Measurements from ENCODE around the gene ANK3. TPM values are rescaled to one million over a fixed set of nuclear protein-coding genes. Genes with fewer than 3 reads are reported as not detected.

Gene ANK3
- polyA plus RNA-seq, 1 donor from 2014 or later: 114 TPM

GRCh38 chr10:60384708-60385398 lies 4.8 kb downstream of the ANK3 start:
- no peaks in the 10 kb centered on the region for H3K36me3 ChIP-seq (ENCODE audit: insufficient read depth, low read length)
- peaks cover 31% of the 10 kb centered on the region for H3K79me2 ChIP-seq (replicated peaks; ENCODE audit: insufficient read depth, low read length)
- H3K4me2 ChIP-seq (ENCODE audit: low read length): no peak overlapping the region
- H3K27me3 ChIP-seq (ENCODE audit: insufficient read depth, low read depth, low read length): no peaks in the 10 kb centered on the region
- H3K9me2 ChIP-seq (ENCODE audit: insufficient read depth, low read length): no peaks in the 10 kb centered on the region
- H3K4me3 ChIP-seq (ENCODE audit: low read length): no peak overlapping the region
- no peak overlapping the region for H2AFZ ChIP-seq (ENCODE audit: low read depth, low read length)
- H3F3A ChIP-seq (ENCODE audit: insufficient read depth, low read length, poor library complexity, severe bottlenecking): peaks cover 4% of the 10 kb centered on the region
- no peak overlapping the region for H3K27ac ChIP-seq (ENCODE audit: low read length)
- peaks cover 8% of the 10 kb centered on the region for H4K20me1 ChIP-seq (ENCODE audit: insufficient read depth)
- no peaks in the 10 kb centered on the region for H3K9me3 ChIP-seq (ENCODE audit: low read length)
- TF ChIP-seq EZH2 (IDR thresholded peaks at IDR 0.05; ENCODE audit: borderline replicate concordance, insufficient read depth, low read length, poor library complexity, severe bottlenecking) (no peak), CTCF (IDR thresholded peaks at IDR 0.05; ENCODE audit: poor library complexity, severe bottlenecking) (no peak), POLR2AphosphoS5 (IDR thresholded peaks at IDR 0.05) (no peak)
- TF ChIP-seq, protein P1, sequence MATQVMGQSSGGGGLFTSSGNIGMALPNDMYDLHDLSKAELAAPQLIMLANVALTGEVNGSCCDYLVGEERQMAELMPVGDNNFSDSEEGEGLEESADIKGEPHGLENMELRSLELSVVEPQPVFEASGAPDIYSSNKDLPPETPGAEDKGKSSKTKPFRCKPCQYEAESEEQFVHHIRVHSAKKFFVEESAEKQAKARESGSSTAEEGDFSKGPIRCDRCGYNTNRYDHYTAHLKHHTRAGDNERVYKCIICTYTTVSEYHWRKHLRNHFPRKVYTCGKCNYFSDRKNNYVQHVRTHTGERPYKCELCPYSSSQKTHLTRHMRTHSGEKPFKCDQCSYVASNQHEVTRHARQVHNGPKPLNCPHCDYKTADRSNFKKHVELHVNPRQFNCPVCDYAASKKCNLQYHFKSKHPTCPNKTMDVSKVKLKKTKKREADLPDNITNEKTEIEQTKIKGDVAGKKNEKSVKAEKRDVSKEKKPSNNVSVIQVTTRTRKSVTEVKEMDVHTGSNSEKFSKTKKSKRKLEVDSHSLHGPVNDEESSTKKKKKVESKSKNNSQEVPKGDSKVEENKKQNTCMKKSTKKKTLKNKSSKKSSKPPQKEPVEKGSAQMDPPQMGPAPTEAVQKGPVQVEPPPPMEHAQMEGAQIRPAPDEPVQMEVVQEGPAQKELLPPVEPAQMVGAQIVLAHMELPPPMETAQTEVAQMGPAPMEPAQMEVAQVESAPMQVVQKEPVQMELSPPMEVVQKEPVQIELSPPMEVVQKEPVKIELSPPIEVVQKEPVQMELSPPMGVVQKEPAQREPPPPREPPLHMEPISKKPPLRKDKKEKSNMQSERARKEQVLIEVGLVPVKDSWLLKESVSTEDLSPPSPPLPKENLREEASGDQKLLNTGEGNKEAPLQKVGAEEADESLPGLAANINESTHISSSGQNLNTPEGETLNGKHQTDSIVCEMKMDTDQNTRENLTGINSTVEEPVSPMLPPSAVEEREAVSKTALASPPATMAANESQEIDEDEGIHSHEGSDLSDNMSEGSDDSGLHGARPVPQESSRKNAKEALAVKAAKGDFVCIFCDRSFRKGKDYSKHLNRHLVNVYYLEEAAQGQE (IDR thresholded peaks at IDR 0.05; ENCODE audit: borderline replicate concordance): no peak
- no peak overlapping the region for H3K9ac ChIP-seq (ENCODE audit: low read length)

DNA sequence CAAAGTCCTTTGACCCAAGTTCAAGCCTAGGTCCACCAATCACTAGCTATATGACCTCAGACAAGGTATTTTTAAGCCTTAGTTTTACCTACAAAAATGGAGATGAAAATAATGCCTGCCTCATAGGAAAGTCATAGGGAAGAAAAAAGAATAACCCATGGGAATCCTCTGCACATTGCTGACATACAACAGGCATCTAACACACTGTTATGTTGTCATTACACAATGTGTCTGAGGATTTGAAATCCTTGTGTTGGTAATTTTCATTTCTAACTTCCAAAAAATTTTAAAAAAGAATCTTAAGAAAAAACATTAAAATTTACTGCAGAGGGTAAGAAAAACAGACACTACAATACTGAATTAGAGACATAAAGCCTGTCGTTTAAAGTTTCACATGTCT lies 5.7 kb downstream of the ANK3 start:
- H3K27me3 ChIP-seq (ENCODE audit: insufficient read depth, low read depth, low read length): no peaks in the 10 kb centered on the region
- no peak overlapping the region for H3K9ac ChIP-seq (ENCODE audit: low read length)
- H3K9me3 ChIP-seq (ENCODE audit: low read length): no peaks in the 10 kb centered on the region
- peaks cover 3% of the 10 kb centered on the region for H3F3A ChIP-seq (ENCODE audit: insufficient read depth, low read length, poor library complexity, severe bottlenecking)
- no peak overlapping the region for H3K27ac ChIP-seq (ENCODE audit: low read length)
- TF ChIP-seq TAF1 (IDR thresholded peaks at IDR 0.05; ENCODE audit: low read depth): no peak
- no peak for TF ChIP-seq SMC3 (conservative IDR thresholded peaks at IDR 0.05; ENCODE audit: poor library complexity)
- no peaks in the 10 kb centered on the region for H3K36me3 ChIP-seq (ENCODE audit: insufficient read depth, low read length)
- H3K9me2 ChIP-seq (ENCODE audit: insufficient read depth, low read length): no peaks in the 10 kb centered on the region
- no peak overlapping the region for H3K4me3 ChIP-seq (ENCODE audit: low read length)
- H4K20me1 ChIP-seq (ENCODE audit: insufficient read depth): peaks cover 8% of the 10 kb centered on the region
- no peak overlapping the region for H2AFZ ChIP-seq (ENCODE audit: low read depth, low read length)
- H3K79me2 ChIP-seq (replicated peaks; ENCODE audit: insufficient read depth, low read length): peaks cover 31% of the 10 kb centered on the region
- no peak overlapping the region for H3K4me2 ChIP-seq (ENCODE audit: low read length)

GRCh38 chr10:60382946-60383681 lies 6.6 kb downstream of the ANK3 start:
- no peak overlapping the region for H3K4me2 ChIP-seq (ENCODE audit: low read length)
- H3K9me2 ChIP-seq (ENCODE audit: insufficient read depth, low read length): no peaks in the 10 kb centered on the region
- H3K27me3 ChIP-seq (ENCODE audit: insufficient read depth, low read depth, low read length): no peaks in the 10 kb centered on the region
- H3K79me2 ChIP-seq (replicated peaks; ENCODE audit: insufficient read depth, low read length): peaks cover 31% of the 10 kb centered on the region
- no peak overlapping the region for H3K9ac ChIP-seq (ENCODE audit: low read length)
- no peaks in the 10 kb centered on the region for H3K9me3 ChIP-seq (ENCODE audit: low read length)
- H4K20me1 ChIP-seq (ENCODE audit: insufficient read depth): peaks cover 8% of the 10 kb centered on the region
- no peaks in the 10 kb centered on the region for H3K36me3 ChIP-seq (ENCODE audit: insufficient read depth, low read length)
- H3K27ac ChIP-seq (ENCODE audit: low read length): no peak overlapping the region
- H3F3A ChIP-seq (ENCODE audit: insufficient read depth, low read length, poor library complexity, severe bottlenecking): no peaks in the 10 kb centered on the region
- H2AFZ ChIP-seq (ENCODE audit: low read depth, low read length): no peak overlapping the region
- no peak overlapping the region for H3K4me3 ChIP-seq (ENCODE audit: low read length)
- TF ChIP-seq, protein P1 (IDR thresholded peaks at IDR 0.05; ENCODE audit: borderline replicate concordance): no peak
- TF ChIP-seq RAD21 (conservative IDR thresholded peaks at IDR 0.05) (no peak), POLR2AphosphoS5 (IDR thresholded peaks at IDR 0.05) (no peak), EZH2 (IDR thresholded peaks at IDR 0.05; ENCODE audit: borderline replicate concordance, insufficient read depth, low read length, poor library complexity, severe bottlenecking) (no peak), MXI1 (conservative IDR thresholded peaks at IDR 0.05; ENCODE audit: poor library complexity, severe bottlenecking) (no peak), CTCF (IDR thresholded peaks at IDR 0.05; ENCODE audit: poor library complexity, severe bottlenecking) (no peak), SMC3 (conservative IDR thresholded peaks at IDR 0.05; ENCODE audit: poor library complexity) (no peak), TAF1 (IDR thresholded peaks at IDR 0.05; ENCODE audit: low read depth) (no peak)
